ENCODE data around the gene PRKN.

Gene PRKN

GRCh38 chr6:161439093-161439492 is 1288.5 kb downstream of the PRKN start:
- Histone ChIP-seq H3K9ac (ENCODE audit: low read length) (no peak overlapping the region), H3K9me3 (ENCODE audit: low read length) (no peaks in the 10 kb centered on the region), H4K20me1 (ENCODE audit: insufficient read depth, low read length) (no peaks in the 10 kb centered on the region), H3F3A (ENCODE audit: insufficient read depth, low read length) (no peaks in the 10 kb centered on the region), H2AFZ (ENCODE audit: low read length) (no peak overlapping the region), H3K36me3 (ENCODE audit: insufficient read depth, low read length) (no peaks in the 10 kb centered on the region), H3K9me2 (ENCODE audit: low read depth, low read length) (no peaks in the 10 kb centered on the region), H3K4me1 (ENCODE audit: insufficient read depth, low read length, severe bottlenecking) (no peaks in the 10 kb centered on the region), H3K4me2 (ENCODE audit: low read length) (no peak overlapping the region), H3K4me3 (ENCODE audit: low read depth, low read length, poor library complexity, severe bottlenecking) (no peak overlapping the region), H3K27me3 (ENCODE audit: insufficient read depth, low read length) (no peaks in the 10 kb centered on the region), H3K79me2 (ENCODE audit: insufficient read depth, low read length) (no peaks in the 10 kb centered on the region), H3K27ac (ENCODE audit: low read depth, low read length, poor library complexity, severe bottlenecking) (no peak overlapping the region)
- TF ChIP-seq EZH2 (IDR thresholded peaks at IDR 0.05; ENCODE audit: borderline replicate concordance, low read length) (no peak), CTCF (IDR thresholded peaks at IDR 0.05; ENCODE audit: low read length) (no peak)

DNA sequence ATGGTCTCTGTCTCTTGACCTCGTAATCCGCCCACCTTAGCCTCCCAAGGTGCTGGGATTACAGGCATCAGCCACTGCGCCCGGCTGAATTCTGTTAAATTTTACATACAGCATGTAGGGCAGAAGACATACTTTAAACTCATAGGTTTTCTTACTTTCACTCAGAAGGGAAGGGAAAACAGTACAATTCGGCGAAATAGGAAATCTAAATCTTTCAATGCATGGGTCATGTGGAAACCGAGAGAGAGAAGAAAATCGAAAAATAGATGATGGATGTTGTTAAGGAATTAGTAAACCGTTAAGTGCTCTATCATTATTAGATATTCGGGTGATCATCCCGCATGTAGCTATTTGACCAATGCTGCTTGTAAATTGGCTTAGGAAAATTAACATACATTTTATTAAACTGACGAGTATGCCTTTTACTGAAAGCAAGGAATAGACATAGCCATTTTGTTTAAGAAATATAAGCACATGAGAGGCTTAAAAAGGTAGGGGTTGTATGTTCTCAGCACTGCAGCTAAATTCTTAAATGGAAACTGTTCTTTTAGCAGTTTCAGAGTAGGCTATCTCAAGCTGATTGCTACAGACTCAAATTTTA is 1289.0 kb downstream of the PRKN start:
- TF ChIP-seq CTCF (IDR thresholded peaks at IDR 0.05; ENCODE audit: low read length) (no peak), EZH2 (IDR thresholded peaks at IDR 0.05; ENCODE audit: borderline replicate concordance, low read length) (no peak)
- no peaks in the 10 kb centered on the region for H3K4me1 ChIP-seq (ENCODE audit: insufficient read depth, low read length, severe bottlenecking)
- H2AFZ ChIP-seq (ENCODE audit: low read length), result no peak overlapping the region
- H3K36me3 ChIP-seq (ENCODE audit: insufficient read depth, low read length), result no peaks in the 10 kb centered on the region
- H3K79me2 ChIP-seq (ENCODE audit: insufficient read depth, low read length), result no peaks in the 10 kb centered on the region
- no peaks in the 10 kb centered on the region for H4K20me1 ChIP-seq (ENCODE audit: insufficient read depth, low read length)
- H3K4me2 ChIP-seq (ENCODE audit: low read length), result no peak overlapping the region
- H3K9me3 ChIP-seq (ENCODE audit: low read length), result no peaks in the 10 kb centered on the region
- no peaks in the 10 kb centered on the region for H3F3A ChIP-seq (ENCODE audit: insufficient read depth, low read length)
- H3K4me3 ChIP-seq (ENCODE audit: low read depth, low read length, poor library complexity, severe bottlenecking), result no peak overlapping the region
- no peak overlapping the region for H3K27ac ChIP-seq (ENCODE audit: low read depth, low read length, poor library complexity, severe bottlenecking)
- H3K27me3 ChIP-seq (ENCODE audit: insufficient read depth, low read length), result no peaks in the 10 kb centered on the region
- H3K9me2 ChIP-seq (ENCODE audit: low read depth, low read length), result no peaks in the 10 kb centered on the region
- H3K9ac ChIP-seq (ENCODE audit: low read length), result no peak overlapping the region

DNA sequence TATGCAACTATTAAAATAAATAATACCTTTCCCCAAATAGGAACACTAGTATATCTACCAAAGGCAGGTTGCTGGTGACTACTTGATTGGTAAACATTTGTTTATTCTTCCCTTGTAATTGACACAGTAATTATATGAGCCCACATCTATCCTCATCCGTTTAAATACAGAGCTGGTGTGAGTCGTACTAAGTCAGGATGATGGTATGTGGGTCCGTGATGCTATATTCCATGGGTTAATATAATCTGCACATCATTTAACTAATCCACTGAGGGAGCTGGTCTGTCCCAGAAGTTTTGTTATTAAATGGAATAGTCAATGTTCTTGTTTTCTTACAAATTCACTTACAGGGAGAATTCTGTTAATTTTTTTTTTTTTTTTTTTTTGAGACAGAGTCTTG is 1289.7 kb downstream of the PRKN start:
- no peaks in the 10 kb centered on the region for H3K4me1 ChIP-seq (ENCODE audit: insufficient read depth, low read length, severe bottlenecking)
- H3K9ac ChIP-seq (ENCODE audit: low read length), result no peak overlapping the region
- no peaks in the 10 kb centered on the region for H3K79me2 ChIP-seq (ENCODE audit: insufficient read depth, low read length)
- H2AFZ ChIP-seq (ENCODE audit: low read length), result no peak overlapping the region
- H4K20me1 ChIP-seq (ENCODE audit: insufficient read depth, low read length), result no peaks in the 10 kb centered on the region
- H3K9me2 ChIP-seq (ENCODE audit: low read depth, low read length), result no peaks in the 10 kb centered on the region
- no peaks in the 10 kb centered on the region for H3F3A ChIP-seq (ENCODE audit: insufficient read depth, low read length)
- no peak overlapping the region for H3K4me3 ChIP-seq (ENCODE audit: low read depth, low read length, poor library complexity, severe bottlenecking)
- TF ChIP-seq CTCF (IDR thresholded peaks at IDR 0.05; ENCODE audit: low read length) (no peak), EZH2 (IDR thresholded peaks at IDR 0.05; ENCODE audit: borderline replicate concordance, low read length) (no peak)
- H3K27me3 ChIP-seq (ENCODE audit: insufficient read depth, low read length), result no peaks in the 10 kb centered on the region
- H3K4me2 ChIP-seq (ENCODE audit: low read length), result no peak overlapping the region
- no peak overlapping the region for H3K27ac ChIP-seq (ENCODE audit: low read depth, low read length, poor library complexity, severe bottlenecking)
- H3K9me3 ChIP-seq (ENCODE audit: low read length), result no peaks in the 10 kb centered on the region
- H3K36me3 ChIP-seq (ENCODE audit: insufficient read depth, low read length), result no peaks in the 10 kb centered on the region

Measured in OCI-LY1 (cell line).